Lower leg skin (tissue), 3 donors: Measurements from ENCODE around the gene LTB.

Experiments used
- POLR2A ChIP-seq, 2 donors: fragments of 450-650 bp; IDR thresholded peaks; one replicate each; pipeline ENCODE4 v1.6.1; 2016 to 2017; ENCODE audit warnings: antibody characterized with exemption in 2 of 2, mild to moderate bottlenecking in 1 of 2, moderate library complexity in 1 of 2
- TF ChIP-seq, protein P1 (sequence below), 3 donors: fragments of 450-650 bp; IDR thresholded peaks; one replicate each; pipeline ENCODE4 v1.5.1; 2016; ENCODE audit warnings: antibody characterized with exemption in 3 of 3, mild to moderate bottlenecking in 3 of 3, moderate library complexity in 2 of 3

DNA sequence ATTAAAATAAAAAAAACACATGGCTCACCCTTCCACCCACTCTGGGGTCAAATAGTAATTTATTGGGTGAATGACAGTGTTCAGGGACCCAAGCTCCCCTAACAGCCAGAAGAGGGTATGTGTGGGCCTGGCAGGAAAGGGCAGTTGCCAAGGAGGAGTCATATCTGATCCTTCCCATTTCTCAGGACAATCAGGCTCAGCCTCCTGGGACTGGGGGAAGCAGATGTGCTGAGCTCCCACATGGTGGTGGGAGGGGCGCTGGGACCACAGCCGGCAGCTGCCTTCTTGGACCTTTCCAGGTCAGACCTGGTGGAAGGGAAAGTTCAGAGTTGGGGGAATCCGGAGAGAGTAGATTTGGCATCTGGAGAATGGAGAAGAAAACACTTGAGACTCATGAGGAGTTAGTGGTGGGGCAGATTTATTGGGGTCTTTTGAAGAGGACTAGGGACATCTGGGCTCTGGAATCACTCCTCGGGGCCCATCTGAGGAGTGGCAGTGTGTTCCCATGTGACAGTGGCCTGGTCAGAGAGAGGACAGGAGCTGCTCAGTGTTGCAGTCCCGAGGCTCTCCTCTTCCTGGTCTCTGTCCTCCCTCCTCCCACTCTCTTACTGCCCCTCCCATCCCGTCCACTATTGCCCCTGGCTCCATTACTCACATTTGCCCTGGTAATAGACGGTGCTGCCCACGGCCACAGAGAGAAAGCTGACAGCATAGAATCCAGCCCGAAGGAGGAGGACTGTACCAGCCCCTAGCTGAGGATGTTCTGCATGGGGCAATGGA is 6.8 kb upstream of the LTB start:
- TF ChIP-seq, protein P1, sequence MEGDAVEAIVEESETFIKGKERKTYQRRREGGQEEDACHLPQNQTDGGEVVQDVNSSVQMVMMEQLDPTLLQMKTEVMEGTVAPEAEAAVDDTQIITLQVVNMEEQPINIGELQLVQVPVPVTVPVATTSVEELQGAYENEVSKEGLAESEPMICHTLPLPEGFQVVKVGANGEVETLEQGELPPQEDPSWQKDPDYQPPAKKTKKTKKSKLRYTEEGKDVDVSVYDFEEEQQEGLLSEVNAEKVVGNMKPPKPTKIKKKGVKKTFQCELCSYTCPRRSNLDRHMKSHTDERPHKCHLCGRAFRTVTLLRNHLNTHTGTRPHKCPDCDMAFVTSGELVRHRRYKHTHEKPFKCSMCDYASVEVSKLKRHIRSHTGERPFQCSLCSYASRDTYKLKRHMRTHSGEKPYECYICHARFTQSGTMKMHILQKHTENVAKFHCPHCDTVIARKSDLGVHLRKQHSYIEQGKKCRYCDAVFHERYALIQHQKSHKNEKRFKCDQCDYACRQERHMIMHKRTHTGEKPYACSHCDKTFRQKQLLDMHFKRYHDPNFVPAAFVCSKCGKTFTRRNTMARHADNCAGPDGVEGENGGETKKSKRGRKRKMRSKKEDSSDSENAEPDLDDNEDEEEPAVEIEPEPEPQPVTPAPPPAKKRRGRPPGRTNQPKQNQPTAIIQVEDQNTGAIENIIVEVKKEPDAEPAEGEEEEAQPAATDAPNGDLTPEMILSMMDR (IDR thresholded peaks at IDR 0.05), result no peak
- TF ChIP-seq POLR2A (IDR thresholded peaks at IDR 0.05), result no peak
